DMS 273 (cell line): Measurements from ENCODE around the gene MAGI1.

ENCODE experiments used
- DNase-seq: peaks from one replicate; lab custom pipeline; 2025; ENCODE audit not compliant: unreplicated experiment; lab: John Stamatoyannopoulos, UW

MAGI1 gene

DNA sequence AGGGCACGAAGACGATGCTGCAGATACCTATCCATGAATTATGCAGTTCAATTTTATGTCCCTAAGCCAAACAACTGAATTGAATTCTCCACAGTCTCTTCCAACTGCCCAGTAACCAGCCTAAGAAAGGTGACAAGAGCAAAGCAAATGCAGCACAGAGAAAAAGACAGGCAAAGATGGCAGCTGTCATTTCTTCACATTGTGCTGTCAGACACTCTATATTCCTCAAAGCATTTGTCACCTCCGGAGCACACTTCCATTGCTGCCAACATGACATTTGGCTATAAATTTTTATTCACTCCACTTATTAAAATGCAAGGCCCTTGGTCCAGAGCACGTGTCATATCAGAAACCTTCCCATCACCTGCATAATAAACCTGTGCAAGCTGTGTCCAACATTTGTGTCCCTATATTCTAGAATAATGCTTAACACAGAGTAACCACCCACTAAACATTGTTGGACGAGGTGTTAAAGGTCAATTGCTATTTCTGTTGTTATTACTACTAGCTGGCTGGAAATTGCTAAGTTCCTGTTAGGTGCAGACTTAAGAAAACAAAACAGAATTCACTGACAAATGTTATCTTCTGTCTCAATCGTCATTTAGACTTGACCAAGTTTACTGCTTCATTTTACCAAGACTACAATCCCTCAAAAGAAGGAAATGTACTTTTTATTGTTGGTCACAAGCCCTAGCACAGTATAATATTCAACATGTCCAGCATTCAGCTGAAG, 89.7 kb downstream of the MAGI1 start:
- no peak for DNase-seq

DNA sequence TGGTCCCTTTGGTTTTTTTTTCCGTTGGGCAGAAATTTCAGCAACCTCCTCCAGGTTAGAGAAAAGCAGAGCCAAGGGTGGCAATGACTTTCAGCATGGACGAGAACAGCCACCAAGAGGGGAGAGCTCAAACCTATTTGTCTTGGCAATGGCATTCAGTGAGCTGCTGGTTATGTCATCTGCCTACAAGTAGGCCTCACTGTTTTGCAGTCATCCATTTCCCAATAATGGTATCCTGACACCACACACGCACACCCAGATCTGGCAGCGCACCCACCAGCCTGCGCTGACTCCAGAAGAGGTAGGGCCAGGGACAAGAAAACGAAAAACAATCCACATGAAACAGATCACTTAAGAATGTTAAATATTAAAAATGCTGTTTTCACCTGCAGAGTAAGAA, 92.3 kb downstream of the MAGI1 start:
- no peak for DNase-seq

DNA sequence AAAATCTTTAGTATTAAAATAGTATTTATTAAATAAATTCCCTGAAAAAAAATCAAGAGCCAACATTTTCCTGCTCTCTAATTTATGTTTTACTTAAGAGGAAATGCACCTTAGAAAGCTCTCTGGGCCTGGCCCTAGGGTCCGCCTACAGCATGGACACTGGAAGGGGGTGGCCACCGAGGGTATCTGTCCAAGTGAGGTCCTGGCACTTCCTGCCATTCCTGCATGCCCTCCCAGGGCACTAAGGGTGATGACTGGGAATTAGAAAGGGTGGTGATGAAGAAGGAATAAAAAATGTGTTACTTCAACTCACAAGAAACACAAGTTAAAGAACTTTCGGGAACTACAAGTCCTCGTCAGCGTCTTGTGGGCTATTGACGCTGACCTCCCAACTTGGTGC, 92.8 kb downstream of the MAGI1 start:
- DNase-seq: no peak

DNA sequence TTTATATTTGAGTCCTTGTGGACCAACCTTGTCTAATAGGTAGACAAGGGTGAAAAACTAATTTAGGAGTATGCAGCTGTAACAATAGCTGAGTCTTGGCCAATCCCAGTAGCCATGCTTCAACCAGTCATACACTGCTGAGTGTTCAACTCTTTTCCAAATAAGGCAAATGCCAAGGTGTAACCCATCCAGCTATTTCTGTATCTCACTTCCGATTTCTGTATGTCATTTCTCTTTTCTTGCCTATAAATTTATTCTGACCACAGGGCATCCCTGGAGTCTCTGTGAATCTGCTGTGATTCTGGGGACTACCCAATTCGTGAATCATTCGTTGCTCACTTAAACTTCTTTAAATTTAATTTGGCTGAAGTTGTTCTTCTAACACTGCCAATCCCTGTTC, 93.2 kb downstream of the MAGI1 start:
- DNase-seq: no peak

DNA sequence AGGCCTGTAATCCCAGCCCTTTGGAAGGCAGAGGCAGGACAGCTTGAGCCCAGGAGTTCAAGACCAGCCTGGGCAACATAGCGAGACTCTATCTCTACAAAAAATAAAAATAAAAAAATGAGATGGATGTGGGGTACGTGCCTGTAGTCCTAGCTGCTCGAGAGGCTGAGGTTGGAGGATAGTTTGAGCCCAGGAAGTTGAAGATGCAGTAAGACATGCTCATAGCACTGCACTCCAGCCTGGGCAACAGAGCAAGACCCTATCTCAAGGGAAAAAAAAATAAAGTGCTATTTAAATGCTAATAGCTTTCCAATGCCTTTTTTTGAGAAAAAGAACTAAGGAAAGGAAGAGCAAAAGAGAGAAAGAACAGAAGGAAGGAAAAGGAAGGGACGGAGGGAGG, 94.5 kb downstream of the MAGI1 start:
- DNase-seq: no peak

DNA sequence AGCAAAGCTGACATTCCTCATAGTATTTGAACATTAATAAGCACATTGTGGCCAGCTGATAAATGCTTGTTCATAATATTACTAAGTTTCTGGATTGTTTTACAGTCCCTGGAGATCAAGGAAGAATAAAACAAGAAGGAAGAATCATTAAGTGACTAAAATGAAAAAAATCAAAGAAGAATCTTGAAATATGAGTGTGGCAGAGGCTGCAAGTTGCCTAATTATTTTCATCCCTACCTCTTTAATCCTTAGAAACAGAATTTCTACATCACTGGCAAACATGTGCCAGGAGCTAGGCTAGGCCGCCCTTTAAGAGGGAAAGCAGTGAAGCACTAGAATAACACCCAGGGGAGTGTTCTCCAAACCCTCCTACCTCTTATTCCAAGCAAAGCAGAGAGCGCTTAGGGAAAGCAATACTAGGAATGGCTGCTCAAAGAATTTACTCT, 98.9 kb downstream of the MAGI1 start:
- DNase-seq: no peak

DNA sequence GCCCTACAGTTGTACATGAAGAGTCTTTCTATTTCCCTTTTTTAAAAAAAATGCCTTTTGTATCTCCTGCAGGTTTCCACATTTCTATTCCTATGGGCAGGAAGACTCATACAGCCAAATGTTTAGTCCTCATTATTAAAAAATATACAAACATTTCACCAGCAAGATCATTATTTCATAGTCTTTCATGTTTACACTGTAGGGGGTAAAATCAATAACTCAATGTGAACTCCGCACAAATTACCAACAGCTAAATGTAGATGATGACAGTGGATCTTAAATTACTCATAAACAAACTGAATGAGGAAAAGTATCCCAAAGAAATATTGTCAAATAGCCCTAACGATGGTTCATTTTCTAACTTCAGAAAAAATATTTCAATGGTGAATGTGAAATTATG, 99.5 kb downstream of the MAGI1 start:
- DNase-seq: no peak

DNA sequence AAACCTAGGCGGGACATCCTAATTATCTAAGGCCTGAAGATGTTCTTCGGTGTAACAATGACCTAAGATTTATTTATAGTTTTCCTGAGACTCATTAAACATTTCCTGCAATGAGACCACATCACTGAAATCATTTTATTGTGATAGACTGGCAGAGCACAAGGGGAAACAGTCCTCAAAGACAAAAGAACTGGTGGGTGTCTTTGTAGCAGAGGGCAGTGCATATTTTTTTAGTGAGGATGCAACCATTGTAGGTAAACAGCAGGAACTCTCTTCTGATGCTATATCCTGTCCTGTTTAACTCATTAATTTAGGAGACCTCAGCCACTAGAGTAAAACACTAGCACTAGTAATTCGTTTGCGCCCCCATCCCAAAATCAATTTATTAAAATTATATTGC, 100.0 kb downstream of the MAGI1 start:
- DNase-seq: no peak

DNA sequence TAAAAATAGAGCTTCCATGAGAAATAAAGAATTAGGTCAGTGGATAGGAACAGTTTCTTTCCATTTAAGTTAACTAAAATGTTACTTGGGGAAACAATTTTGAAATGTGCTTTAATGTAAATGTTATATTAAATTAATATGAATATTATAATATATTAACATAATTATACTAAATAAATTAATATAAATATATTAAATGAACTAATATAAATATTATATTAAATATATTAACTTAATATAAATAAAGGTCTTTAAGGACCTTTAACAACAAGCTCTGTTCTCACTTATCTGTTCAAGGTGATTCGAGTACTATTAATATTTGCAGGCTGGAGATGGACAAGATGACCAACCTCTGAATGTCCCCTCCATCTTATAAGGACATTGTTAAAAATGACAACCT, 100.6 kb downstream of the MAGI1 start:
- no peak for DNase-seq

DNA sequence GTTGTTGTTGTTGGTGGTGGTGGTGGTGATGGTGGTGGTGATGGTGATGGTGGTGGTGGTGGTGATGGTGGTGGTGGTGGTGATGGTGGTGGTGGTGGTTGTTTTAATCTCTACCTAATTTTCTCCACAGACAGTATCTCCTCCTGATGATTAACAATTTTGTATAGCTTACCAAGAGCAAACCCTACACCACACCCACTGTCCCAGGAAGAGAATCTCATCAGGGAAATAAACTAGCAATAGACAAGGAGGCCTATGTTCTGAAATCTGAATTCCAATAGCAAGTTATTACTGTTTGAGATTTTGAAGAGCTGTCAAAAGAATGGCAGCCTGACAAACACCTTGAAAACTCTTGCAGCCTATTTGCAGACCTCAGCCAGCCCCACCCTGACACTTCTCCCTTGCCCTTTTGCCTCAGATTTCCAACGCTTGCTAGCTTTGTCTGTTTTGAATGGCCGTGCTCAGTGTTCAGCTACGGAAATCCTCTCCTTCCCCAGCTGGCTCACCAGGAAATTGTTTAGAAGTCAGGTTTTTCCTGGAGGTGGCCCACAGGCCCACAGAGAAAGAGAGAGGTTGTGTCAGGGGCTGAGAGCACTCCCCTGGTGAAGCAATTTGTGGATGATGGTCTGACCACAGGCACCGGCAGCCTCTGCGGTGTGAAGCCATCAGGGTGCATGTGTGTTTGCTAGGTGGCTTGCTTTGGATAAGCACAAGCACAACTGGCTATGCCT, 101.6 kb downstream of the MAGI1 start:
- no peak for DNase-seq

DNA sequence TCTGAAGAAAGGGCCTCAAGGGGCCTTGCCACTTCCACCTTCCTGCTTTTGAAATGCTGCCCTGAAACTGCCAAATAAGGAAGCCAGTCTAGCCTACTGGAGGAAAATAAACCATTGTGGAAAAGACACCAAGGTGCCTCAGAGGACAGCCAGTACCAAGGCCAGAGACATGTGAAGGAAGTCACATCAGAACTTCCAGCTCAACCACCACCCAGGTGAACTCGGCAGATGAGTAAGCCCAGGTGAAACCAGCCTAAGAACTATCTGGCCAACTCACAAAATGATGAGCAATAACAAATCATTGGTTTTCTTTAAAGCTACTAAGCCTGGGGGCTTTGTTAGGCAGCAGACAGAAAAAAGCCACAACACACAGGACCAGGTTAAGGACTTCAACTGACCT, 103.0 kb downstream of the MAGI1 start:
- DNase-seq: no peak

DNA sequence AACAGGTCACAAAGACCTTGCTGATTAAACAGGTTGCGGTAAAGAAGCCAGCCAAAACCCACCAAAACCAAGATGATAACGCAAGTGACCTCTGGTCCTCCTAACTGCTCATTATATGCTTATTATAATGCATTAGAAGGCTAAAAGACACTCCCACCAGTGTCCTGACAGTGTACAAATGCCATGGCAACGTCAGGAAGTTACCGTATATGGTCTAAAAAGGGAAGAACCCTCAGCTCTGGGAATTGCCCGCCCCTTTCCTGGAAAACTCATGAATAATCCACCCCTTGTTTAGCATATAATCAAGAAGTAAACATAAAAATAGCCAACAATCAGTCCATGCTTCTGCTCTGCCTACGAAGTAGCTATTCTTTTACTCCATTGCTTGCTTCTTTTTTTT, 108.1 kb downstream of the MAGI1 start:
- DNase-seq: no peak

DNA sequence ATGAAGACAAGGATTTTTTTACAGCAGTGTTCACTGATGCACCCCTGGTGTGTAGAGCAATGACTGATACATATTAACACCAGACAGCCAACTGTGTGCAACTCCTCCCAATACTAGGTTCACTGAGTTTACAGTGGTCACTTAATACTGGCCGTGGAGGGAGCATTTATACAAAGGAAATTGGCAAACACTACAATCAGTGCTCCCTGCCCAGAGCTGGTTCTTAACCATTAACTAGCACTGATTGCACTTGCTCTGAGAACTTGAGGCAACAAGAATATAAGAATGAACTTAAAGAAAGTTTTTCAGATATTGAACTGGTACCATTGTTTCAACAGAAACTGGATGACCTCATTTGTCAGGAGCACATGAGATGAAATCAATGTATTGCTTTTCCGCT, 110.6 kb downstream of the MAGI1 start:
- DNase-seq: no peak

DNA sequence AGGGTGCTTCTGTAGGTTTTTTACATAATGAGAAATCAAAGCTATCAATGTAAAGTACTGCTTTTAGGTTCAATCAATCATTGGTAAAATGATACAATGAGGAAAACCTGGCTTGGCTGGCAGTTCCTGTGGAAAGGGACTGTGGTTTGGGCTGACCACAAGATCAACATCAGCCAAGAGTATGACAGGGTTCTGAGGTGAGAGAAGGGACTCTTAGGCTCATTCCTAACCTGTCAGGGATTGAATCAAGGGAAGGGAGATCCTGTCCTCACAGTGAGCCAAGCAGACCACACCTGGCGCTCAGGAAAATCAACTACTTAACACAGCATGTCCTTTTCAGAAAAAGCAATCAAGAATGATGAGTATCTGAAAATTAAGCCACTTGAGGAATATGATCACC, 111.1 kb downstream of the MAGI1 start:
- no peak for DNase-seq

DNA sequence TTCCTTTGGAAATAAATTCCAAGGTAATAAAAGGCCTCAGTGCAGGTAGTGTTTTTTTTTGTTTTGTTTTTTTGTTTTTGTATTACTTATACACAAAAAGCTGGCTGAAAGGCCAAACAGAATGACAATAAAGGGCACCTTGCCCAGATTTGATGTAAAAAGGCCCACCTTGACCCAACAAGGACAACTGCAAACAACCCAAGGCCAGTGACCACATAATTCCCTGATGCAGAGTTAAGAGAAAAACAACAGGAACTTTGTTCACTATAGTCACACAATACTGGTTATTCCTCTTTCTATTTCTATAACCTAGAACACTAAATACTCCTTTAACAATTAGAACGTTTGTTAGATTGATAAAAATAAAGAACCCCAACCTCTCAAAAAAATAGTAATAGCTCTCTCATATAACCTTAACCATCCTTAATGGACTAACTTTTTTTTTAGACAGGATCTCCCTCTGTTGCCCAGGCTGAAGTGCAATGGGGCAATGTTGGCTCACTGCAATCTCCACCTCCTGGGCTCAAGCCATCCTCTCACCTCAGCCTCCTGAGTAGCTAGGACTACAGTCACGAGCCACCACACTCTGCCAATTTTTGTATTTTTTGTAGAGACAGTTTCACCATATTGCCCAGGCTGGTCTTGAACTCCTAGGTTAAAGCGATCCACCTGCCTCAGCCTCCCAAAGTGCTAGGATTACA, 113.3 kb downstream of the MAGI1 start:
- no peak for DNase-seq

DNA sequence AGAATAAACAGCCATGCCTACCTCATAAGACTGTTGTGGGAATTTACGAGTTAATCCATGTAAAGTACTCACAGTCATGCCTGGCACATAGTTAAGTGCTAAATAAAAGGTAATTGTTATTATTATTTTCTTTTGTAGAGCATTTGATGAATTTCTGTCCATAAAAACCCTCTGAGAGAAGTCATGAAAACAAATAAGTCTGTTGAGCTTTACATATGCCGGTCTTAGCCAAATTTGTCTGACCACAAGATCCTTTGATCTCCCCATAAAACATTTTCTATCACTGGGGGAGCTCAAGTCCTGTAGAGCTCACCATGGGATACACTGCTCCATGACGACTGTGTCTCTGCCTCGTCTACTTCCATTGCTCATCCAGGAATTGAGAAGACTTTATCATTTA, 114.0 kb downstream of the MAGI1 start:
- DNase-seq: no peak

DNA sequence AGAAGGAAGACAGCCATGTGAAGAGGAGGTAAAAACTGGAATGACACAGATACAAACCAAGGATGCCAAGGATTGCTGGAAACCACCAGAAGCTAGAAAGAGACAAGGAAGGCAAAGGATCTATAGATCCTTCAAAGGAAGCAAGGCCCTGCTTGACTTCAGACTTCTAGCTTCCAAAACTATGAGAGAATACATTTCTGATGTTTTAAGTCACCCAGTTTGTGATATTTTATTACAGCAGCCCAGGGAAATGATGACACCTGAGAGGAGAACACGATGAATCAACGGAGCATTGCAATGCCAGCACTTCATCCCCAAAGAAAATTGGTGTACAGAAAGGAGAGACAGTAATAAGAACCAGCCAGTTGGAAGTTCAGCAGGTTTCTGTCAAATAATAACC, 116.3 kb downstream of the MAGI1 start:
- no peak for DNase-seq

DNA sequence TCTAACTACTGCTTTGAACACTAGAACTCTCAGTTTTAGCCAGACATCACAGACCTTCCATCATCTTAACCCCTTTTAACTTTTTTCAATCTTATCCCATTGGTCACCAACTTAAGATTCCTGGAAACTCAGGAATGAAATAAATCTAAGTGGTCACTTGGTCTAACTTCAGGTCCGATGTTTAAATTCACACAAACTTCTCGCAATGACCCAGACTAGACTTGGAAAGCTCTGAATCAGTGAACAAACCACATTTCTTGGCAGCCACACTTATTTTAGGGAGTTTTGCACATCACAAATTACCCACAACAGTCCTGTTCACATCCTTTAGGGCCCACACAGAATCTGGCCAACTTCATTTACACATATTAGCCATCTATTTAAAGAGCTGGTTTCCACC, 118.9 kb downstream of the MAGI1 start:
- no peak for DNase-seq

DNA sequence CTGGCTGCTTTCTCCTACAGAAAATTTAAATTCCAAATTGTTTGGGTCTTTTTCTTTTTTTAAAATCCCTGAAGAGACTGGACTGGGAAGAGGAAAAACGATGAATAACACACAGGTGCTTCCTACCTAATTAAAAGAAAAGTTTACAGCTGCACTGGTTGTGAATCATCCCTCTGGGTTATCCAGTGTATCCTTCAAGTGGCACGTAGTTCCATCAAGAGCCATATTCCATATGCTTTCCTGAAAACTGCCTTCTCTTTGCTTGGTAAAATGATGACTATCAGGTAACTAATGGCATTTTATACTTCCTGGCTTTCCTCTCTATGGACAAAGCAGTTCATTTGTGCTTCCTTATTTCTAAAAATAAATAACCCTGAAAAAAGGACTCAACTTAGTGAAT, 123.2 kb downstream of the MAGI1 start:
- DNase-seq: no peak

DNA sequence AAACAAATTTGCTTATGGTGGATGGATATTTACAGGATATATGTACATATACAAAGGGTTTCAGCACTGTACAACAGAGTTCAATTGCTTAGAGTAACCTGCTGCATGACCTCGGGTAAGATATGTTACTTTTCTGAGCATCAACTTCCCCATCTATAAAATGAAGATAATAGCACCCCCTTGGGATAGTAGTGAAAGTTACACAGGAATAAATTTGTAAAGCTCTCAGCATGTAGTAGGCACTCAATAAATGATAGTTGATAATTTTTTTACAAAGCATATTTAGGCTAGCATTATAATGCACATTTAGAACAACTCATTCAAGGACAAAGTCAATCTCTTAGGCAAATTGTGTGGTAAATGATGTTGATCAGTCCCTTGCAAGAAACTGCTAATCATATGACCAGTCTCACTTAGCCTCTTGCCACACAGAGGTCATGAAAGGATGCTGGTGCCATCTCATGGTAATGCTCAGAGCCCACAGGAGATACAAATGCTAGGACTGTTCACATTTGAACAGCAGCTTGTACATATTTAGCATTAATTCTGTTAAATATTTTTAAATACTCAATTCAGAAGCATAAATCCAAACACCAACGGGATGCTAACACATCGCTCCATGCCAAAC, 123.9 kb downstream of the MAGI1 start:
- peak; percentile 29 for DNase-seq

DNA sequence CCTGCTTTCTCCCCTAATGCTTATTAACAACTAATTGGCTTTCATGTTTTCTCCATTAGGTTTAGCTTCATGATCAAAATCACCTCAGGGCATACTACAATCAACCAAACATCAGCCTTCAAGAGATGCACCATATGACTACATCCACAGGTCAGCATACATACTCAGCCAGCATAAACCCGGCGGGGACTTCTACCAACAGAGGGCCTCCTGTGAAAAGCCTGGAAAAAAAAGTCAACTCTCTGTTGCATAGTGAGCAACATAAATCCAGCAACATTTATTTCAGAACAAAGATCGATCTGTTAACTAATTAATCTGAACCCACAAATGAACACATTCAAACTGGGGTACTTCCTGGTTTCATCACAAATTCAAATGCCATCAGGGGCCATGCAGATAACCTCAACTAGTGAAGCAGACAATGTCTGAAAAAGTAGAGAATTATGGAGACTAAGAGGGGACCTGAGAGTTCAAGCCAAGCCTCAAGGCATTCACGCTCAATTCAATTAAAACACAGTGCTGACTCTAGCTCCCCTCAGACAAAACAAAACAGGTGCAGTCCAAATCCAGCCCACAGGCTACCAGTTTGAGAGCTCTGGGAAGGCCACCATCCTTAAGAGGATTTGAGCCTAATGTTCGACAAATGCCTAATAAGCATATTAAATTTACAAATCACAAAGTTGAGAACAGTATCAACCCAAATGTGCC, 124.5 kb downstream of the MAGI1 start:
- DNase-seq: peak; percentile 2
